Measurements from ENCODE around the gene SSBP4. TPM values are rescaled to one million over a fixed set of nuclear protein-coding genes. Genes with fewer than 3 reads are reported as not detected.
A peak's percentile ranks its signal among the peaks of the same experiment; 100 is the strongest.

SSBP4 gene
- total RNA-seq: 10 to 100 TPM; 23.7 to 48.1 (median 26.1) TPM

DNA sequence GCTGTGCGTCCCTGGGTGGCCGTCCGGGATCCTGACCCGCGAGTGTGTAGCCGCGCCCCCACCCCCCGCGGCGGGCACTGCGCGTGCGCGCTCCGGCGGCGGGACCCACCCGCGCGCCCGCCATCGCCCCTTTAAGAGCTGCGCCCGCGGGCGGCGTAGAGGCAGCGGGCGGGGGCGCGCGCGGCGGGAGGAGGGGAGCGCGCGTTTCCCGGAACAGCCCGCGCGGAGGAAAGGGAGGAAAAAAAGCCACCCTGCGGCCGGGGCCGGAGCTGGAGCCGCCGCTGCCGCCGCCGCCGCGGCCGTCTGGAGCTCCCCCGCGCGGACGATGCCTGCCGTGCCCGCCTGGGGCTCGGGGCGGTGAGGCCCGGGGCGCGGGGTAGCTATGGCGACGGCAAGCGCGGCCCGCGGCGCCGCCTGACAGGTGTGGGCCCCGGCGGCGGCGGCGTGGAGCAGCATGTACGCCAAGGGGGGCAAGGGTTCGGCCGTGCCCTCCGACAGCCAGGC lies at the start of gene SSBP4:
Gene SSBP4, plus strand, starts transcription at position 204 of the 504 bp plus-strand sequence. Its CDS starts 251 bp downstream, at position 455.
- Histone ChIP-seq H3K27me3 (peaks cover 0 to 31% (median 0%) of the 10 kb centered on the region in 4 donors), H3K9me3 (no peaks in the 10 kb centered on the region), H3K4me1 (peaks cover 60 to 95% (median 71%) of the 10 kb centered on the region in 3 donors), H3K36me3 (no peaks in the 10 kb centered on the region), H3K4me3 (peak within 1 kb of the TSS; percentile 55 to 90 (median 66)), H3K27ac (peak within 1 kb of the TSS; percentile 67 to 94 (median 92))
- intact Hi-C loops (cut with DNase I): no loop called here
- TF ChIP-seq CTCF (IDR thresholded peaks at IDR 0.05) (peak in 4 of 6 experiments; percentile 33 to 60 (median 47)), POLR2A (IDR thresholded peaks at IDR 0.05) (peak in 1 of 4 donors; percentile 52)
- no CpG with 5 or more reads among the region's 80 CpGs for WGBS, 2 donors
- DNase-seq: no peak

- no peak for DNase-seq
- WGBS, 2 donors: 51 to 63% methylated on average over 4 of the region's 4 CpGs
- Histone ChIP-seq H3K4me3 (no peak overlapping the region), H3K4me1 (peaks cover 18 to 40% (median 23%) of the 10 kb centered on the region in 3 donors), H3K27me3 (no peaks in the 10 kb centered on the region), H3K36me3 (no peaks in the 10 kb centered on the region), H3K9me3 (no peaks in the 10 kb centered on the region), H3K27ac (peak overlapping the region; percentile 47 to 83 (median 79))
- intact Hi-C loops (cut with DNase I): no loop called here
- TF ChIP-seq CTCF (IDR thresholded peaks at IDR 0.05) (no peak), POLR2A (IDR thresholded peaks at IDR 0.05) (no peak)
Measured at GRCh38 chr19:18373407-18373891, 45.7 kb upstream of the SSBP4 start.

DNA sequence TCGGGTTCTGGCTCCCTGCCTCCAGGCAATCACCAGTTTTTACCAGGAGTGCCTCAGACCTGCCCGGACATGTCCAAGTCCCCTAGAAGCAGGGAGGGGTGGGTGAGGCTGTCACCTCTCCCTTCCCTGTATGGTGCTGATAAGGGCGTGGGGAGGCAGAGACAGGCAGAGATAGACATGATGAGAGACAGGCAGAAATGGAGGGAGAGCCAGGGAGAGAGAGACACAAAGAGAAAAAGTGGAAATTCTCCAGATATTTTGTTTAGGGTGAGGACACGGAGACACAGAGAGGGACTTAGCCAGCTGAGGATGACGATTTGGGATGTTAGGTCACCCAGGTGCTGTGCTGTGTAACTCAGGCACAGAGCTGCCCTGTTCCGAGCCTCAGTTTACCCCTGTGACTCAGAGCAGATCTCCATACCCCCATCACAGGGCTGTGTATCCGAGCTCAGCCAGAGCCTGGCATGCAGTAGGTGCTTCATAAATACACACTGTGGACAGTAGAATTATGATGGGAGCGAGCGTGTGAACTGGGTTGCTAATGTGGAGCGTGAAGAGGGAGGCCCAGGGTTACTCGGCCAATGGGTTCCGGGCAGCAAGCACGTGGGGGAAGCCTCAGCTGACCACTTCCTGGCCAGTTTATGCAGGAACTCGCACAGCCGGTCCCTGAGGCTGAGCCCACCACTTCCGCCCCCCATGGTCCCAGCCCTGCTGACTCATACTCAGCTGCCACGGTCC lies 45.1 kb upstream of the SSBP4 start:
- no peaks in the 10 kb centered on the region for H3K36me3 ChIP-seq
- peak; percentile 69 for DNase-seq
- H3K4me1 ChIP-seq: peaks cover 23 to 43% (median 26%) of the 10 kb centered on the region in 3 donors
- TF ChIP-seq CTCF (IDR thresholded peaks at IDR 0.05) (no peak), POLR2A (IDR thresholded peaks at IDR 0.05) (no peak)
- no peaks in the 10 kb centered on the region for H3K9me3 ChIP-seq
- 19 to 23% methylated on average over 8 to 11 of the region's 17 CpGs for WGBS, 2 donors
- H3K27ac ChIP-seq: peak overlapping the region; percentile 47 to 83 (median 79)
- no peaks in the 10 kb centered on the region for H3K27me3 ChIP-seq
- intact Hi-C loops (cut with DNase I): no loop called here
- peak overlapping the region in 2 of 4 donors; percentile 5 to 10 for H3K4me3 ChIP-seq

- Histone ChIP-seq H3K9me3 (no peaks in the 10 kb centered on the region), H3K4me3 (no peak overlapping the region), H3K4me1 (peaks cover 35 to 62% (median 40%) of the 10 kb centered on the region in 3 donors), H3K36me3 (no peaks in the 10 kb centered on the region), H3K27ac (peak overlapping the region in 1 of 4 donors; percentile 1), H3K27me3 (no peaks in the 10 kb centered on the region)
- no peak for DNase-seq
- TF ChIP-seq POLR2A (IDR thresholded peaks at IDR 0.05) (no peak), CTCF (IDR thresholded peaks at IDR 0.05) (no peak)
- 48 to 67% methylated on average over 6 of the region's 6 CpGs for WGBS, 2 donors
- intact Hi-C loops (cut with DNase I): no loop called here
Measured at GRCh38 chr19:18377026-18377425, 42.2 kb upstream of the SSBP4 start.
